ENCODE measurements around the gene ADGRB2.

ADGRB2 gene

GRCh38 chr1:31723828-31724359, 40.2 kb downstream of the ADGRB2 start:
- H4K20me1 ChIP-seq (ENCODE audit: insufficient read depth, low read length), result no peaks in the 10 kb centered on the region
- no peaks in the 10 kb centered on the region for H3K4me1 ChIP-seq (ENCODE audit: low read length)
- H3K27ac ChIP-seq (ENCODE audit: low read length), result no peak overlapping the region
- H3F3A ChIP-seq (ENCODE audit: insufficient read depth, low read length), result no peaks in the 10 kb centered on the region
- H3K36me3 ChIP-seq (replicated peaks; ENCODE audit: insufficient read depth, low read length), result no peaks in the 10 kb centered on the region
- H3K9me3 ChIP-seq (replicated peaks; ENCODE audit: insufficient read depth, low read length), result no peaks in the 10 kb centered on the region
- no peak overlapping the region for H3K4me2 ChIP-seq (ENCODE audit: low read depth, low read length)
- no peak overlapping the region for H3K4me3 ChIP-seq (ENCODE audit: low read length)
- no peak overlapping the region for H2AFZ ChIP-seq (ENCODE audit: low read length)
- no peaks in the 10 kb centered on the region for H3K79me2 ChIP-seq (ENCODE audit: low read length)
- no peak overlapping the region for H3K9ac ChIP-seq (ENCODE audit: low read length)
- no peaks in the 10 kb centered on the region for H3K9me2 ChIP-seq (replicated peaks; ENCODE audit: insufficient read depth, low read length)
- peaks cover 16% of the 10 kb centered on the region for H3K27me3 ChIP-seq (replicated peaks; ENCODE audit: insufficient read depth, low read length)
- DNase-seq, result peak; percentile 68
- no peak for TF ChIP-seq EZH2 (optimal IDR thresholded peaks at IDR 0.05; ENCODE audit: low read depth, low read length)
- no peak for TF ChIP-seq EZH2phosphoT487 (IDR thresholded peaks at IDR 0.05; ENCODE audit: low read length)
- no peak for TF ChIP-seq CTCF (IDR thresholded peaks at IDR 0.05; ENCODE audit: low read length)

DNA sequence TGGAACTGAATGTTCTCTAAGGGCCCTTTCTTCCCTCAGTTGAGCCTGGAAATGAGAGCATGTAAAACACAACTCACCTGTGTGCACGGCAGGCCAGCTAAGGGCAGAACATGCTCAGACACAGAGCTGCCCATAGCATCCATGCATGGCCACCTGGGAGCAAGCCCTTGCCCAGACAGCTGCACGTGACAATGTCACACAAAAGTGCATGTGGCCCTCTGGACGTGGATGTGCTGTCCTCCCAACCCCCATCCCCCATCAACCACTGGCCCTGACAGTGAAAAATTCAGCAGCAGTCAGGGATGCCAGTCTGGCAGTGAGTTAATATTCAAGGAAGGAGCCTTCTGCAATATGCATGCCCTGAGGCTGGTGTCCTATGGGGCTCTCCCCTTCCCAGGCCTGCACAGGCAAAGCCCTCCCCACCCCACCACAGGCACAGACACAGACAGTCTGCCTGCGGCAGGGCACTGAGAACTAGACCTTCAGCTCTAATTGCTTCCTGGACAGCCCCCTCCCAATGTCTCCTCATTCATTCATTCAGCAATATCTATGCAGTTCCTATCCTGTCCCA, 45.7 kb downstream of the ADGRB2 start:
- no peak overlapping the region for H3K9ac ChIP-seq (ENCODE audit: low read length)
- H3K79me2 ChIP-seq (ENCODE audit: low read length), result no peaks in the 10 kb centered on the region
- no peak overlapping the region for H3K27ac ChIP-seq (ENCODE audit: low read length)
- 0 out of 2 replicates have a peak, but pooled peaks cover 4% of the 10 kb centered on the region for H3K4me1 ChIP-seq (ENCODE audit: low read length)
- TF ChIP-seq CTCF (IDR thresholded peaks at IDR 0.05; ENCODE audit: low read length), result no peak
- TF ChIP-seq EZH2 (optimal IDR thresholded peaks at IDR 0.05; ENCODE audit: low read depth, low read length), result no peak
- TF ChIP-seq EZH2phosphoT487 (IDR thresholded peaks at IDR 0.05; ENCODE audit: low read length), result no peak
- H3K9me3 ChIP-seq (replicated peaks; ENCODE audit: insufficient read depth, low read length), result no peaks in the 10 kb centered on the region
- DNase-seq, result no peak
- H3K9me2 ChIP-seq (replicated peaks; ENCODE audit: insufficient read depth, low read length), result no peaks in the 10 kb centered on the region
- no peaks in the 10 kb centered on the region for H4K20me1 ChIP-seq (ENCODE audit: insufficient read depth, low read length)
- H3K27me3 ChIP-seq (replicated peaks; ENCODE audit: insufficient read depth, low read length), result peaks cover 44% of the 10 kb centered on the region
- no peak overlapping the region for H3K4me2 ChIP-seq (ENCODE audit: low read depth, low read length)
- H3F3A ChIP-seq (ENCODE audit: insufficient read depth, low read length), result no peaks in the 10 kb centered on the region
- no peaks in the 10 kb centered on the region for H3K36me3 ChIP-seq (replicated peaks; ENCODE audit: insufficient read depth, low read length)
- H3K4me3 ChIP-seq (ENCODE audit: low read length), result no peak overlapping the region
- no peak overlapping the region for H2AFZ ChIP-seq (ENCODE audit: low read length)

DNA sequence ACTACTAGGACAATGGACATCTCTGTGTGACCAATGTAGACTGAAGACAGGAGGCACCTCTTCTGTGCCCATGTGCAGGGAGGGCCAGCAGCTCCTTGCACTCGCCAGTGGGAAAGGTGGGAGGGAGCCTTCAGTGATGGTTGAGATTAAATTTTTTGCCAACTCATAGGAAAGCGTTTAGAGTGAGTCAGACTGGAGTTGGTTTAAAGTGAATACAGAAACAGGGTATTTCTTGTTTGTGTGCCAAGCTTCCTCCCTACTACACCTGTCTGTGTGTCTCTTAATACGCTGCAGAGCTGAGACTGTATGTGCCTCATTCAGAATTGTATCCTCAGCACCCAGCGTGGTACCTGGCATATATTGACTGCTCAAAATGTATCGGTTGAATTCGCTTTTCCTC, 46.8 kb downstream of the ADGRB2 start:
- TF ChIP-seq EZH2 (optimal IDR thresholded peaks at IDR 0.05; ENCODE audit: low read depth, low read length), result no peak
- no peak for TF ChIP-seq EZH2phosphoT487 (IDR thresholded peaks at IDR 0.05; ENCODE audit: low read length)
- TF ChIP-seq CTCF (IDR thresholded peaks at IDR 0.05; ENCODE audit: low read length), result no peak
- no peaks in the 10 kb centered on the region for H3F3A ChIP-seq (ENCODE audit: insufficient read depth, low read length)
- H3K9me2 ChIP-seq (replicated peaks; ENCODE audit: insufficient read depth, low read length), result no peaks in the 10 kb centered on the region
- no peaks in the 10 kb centered on the region for H4K20me1 ChIP-seq (ENCODE audit: insufficient read depth, low read length)
- peaks cover 47% of the 10 kb centered on the region for H3K27me3 ChIP-seq (replicated peaks; ENCODE audit: insufficient read depth, low read length)
- no peaks in the 10 kb centered on the region for H3K9me3 ChIP-seq (replicated peaks; ENCODE audit: insufficient read depth, low read length)
- H3K4me2 ChIP-seq (ENCODE audit: low read depth, low read length), result no peak overlapping the region
- no peak overlapping the region for H3K9ac ChIP-seq (ENCODE audit: low read length)
- no peak for DNase-seq
- H3K79me2 ChIP-seq (ENCODE audit: low read length), result no peaks in the 10 kb centered on the region
- no peak overlapping the region for H3K27ac ChIP-seq (ENCODE audit: low read length)
- H3K4me1 ChIP-seq (ENCODE audit: low read length), result 0 out of 2 replicates have a peak, but pooled peaks cover 4% of the 10 kb centered on the region
- no peaks in the 10 kb centered on the region for H3K36me3 ChIP-seq (replicated peaks; ENCODE audit: insufficient read depth, low read length)
- no peak overlapping the region for H3K4me3 ChIP-seq (ENCODE audit: low read length)
- no peak overlapping the region for H2AFZ ChIP-seq (ENCODE audit: low read length)

All from MM.1S (cell line).